GM12872 (cell line): ENCODE data around the gene GALM.

Experiments
- TF ChIP-seq, protein P1 (sequence below): IDR thresholded peaks from 3 replicates; pipeline ENCODE4 v1.5.1; 2011; ENCODE audit warnings: low read depth, mild to moderate bottlenecking, low read length, moderate library complexity; ENCODE audit not compliant: insufficient read depth

The GALM gene

DNA sequence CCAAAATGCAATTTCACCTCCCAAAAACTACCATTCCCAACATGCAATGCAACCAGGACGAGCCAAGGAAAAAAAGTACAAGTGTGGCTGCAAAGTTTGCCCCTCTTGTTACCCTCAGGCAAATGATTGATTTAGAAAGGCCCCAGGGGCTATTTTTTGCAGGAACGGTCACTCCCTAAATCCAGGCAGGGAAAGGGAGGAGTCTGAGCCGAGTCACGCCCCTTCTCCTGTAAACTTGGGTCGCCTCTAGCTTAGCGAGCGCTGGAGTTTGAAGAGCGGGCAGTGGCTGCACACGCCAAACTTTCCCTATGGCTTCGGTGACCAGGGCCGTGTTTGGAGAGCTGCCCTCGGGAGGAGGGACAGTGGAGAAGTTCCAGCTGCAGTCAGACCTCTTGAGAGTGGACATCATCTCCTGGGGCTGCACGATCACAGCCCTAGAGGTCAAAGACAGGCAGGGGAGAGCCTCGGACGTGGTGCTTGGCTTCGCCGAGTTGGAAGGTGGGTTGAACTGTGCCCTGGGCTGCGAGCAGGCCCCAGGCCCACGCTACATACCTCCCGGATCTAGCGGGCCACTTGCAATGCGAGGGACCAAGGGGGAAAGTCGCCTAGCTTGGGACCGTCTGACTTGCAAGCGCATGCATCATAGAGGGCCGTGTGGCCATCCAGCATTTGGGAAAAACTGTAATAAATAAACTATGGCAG lies at the start of gene GALM:
Gene GALM, plus strand, starts transcription at position 261 of the 702 bp plus-strand sequence. Its CDS starts 48 bp downstream, at position 309.
- TF ChIP-seq, protein P1, sequence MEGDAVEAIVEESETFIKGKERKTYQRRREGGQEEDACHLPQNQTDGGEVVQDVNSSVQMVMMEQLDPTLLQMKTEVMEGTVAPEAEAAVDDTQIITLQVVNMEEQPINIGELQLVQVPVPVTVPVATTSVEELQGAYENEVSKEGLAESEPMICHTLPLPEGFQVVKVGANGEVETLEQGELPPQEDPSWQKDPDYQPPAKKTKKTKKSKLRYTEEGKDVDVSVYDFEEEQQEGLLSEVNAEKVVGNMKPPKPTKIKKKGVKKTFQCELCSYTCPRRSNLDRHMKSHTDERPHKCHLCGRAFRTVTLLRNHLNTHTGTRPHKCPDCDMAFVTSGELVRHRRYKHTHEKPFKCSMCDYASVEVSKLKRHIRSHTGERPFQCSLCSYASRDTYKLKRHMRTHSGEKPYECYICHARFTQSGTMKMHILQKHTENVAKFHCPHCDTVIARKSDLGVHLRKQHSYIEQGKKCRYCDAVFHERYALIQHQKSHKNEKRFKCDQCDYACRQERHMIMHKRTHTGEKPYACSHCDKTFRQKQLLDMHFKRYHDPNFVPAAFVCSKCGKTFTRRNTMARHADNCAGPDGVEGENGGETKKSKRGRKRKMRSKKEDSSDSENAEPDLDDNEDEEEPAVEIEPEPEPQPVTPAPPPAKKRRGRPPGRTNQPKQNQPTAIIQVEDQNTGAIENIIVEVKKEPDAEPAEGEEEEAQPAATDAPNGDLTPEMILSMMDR, result no peak; the same call in 2 of the 3 replicates

DNA sequence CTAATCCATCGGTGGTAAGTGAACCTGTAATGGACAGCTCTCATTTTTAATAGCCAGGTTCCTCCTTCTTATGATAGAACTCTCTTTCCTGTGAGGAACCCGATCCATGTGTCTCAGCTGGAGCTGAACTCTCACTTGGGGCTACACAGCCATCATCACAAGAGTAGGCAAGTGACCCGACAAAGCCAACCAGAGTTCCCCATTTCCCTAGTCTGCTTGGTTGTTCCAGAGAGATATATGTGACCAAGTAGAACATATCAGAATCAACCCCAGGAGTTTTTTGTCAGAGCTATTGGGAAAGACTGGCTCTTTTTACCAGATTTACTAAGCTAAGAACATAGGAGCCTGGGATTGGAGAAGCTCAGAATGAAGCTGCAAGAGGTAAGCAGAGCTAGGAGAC lies 48.6 kb upstream of the GALM start:
- TF ChIP-seq, protein P1, result no peak

DNA sequence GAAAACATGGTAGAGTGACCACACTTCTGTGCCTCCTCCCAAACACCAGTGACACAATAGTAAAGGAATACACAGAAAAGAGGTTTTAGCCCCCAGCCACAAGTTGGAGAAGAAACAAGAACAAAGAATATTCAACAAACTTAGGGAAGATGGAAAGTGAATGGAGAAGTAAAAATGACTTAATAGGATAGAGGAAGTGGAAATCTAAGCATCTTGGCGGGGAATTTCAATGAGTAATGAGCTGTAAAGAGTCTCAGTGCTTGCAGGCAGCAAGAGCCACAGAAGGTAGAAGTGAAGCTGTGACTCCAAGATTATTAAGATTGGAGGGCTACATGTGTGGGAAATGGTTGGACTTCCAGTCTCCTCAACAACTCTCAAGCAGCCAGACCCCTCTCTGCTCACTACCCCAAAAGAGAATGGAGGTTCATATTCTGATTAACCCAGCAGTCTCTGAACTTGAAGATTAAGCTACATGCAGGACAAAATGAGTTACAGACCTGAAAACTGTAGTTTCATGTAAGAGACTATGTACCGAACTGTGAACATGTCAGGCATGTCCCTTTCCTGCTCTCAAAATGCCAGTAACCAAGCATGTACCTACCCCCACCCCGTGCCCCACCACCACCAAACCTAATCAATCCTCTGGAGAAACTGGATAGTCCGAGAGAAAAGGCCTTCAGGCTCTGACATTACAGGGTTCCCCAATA lies 46.3 kb upstream of the GALM start:
- TF ChIP-seq, protein P1, result no peak

DNA sequence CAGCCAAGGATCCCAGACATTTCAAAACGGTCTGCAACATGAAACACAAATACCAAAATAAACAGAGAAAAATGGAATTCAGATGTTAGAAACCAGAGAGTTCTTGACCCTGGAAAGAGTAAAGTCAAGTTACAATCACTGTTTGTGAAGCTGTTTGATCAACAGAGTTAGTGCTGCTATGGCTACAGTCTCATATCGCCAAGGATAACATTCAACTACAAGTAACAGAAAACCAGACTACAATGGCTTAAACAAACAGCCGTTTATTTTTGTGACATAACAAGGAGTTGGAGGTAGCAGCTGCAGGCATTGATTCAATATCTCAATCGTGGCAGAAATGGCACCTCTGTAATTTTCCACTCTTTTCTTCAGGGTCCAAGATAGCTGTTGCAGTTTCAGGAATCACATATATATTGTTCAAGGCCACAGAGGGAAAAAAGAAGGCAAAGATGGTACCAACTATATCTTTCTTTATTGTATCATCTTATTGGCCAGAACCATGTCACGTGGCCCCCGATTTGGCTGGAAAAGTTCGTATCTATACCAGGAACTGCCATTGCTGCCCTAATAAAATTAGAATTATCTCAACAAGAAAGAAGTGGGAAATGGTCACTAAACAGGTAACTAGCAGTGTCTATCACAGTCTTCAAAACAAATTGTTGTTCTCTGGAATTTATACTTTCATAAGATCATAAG lies 45.5 kb upstream of the GALM start:
- TF ChIP-seq, protein P1, result no peak

DNA sequence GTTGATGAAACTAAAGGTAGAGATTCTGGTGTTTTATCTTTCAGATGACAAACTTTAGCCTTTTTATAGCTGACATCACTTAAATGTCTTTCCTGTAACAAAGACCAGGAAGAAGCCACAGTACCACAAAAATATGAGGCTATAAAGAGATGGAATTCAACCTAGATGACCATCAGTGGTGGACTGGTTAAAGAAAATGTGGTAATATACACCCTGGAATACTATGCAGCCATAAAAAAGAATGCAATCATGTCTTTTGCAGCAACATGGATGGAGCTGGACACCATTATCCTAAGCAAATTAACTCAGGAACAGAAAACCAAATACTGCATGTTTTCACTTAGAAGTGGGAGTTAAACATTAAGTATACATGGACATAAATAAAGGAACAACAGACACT lies 44.9 kb upstream of the GALM start:
- TF ChIP-seq, protein P1, result no peak

DNA sequence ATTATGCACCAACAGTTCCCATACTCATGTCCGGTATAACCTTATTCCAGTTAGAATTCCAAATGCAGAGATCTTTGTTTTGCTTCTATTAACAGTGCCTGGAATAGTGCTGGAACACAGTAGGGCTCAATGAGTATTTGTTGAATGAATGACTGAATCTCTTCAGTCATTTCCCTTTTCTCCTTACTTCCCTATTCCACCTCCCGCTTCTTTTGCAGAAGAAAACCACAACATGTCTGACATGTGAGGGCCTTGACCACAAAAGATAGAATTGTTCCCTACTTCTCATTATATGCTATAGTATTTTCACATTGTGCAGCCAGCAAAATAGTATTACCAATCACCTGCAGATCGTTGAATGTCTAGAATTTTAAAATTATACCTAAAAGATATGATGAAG lies 43.7 kb upstream of the GALM start:
- TF ChIP-seq, protein P1, result no peak

DNA sequence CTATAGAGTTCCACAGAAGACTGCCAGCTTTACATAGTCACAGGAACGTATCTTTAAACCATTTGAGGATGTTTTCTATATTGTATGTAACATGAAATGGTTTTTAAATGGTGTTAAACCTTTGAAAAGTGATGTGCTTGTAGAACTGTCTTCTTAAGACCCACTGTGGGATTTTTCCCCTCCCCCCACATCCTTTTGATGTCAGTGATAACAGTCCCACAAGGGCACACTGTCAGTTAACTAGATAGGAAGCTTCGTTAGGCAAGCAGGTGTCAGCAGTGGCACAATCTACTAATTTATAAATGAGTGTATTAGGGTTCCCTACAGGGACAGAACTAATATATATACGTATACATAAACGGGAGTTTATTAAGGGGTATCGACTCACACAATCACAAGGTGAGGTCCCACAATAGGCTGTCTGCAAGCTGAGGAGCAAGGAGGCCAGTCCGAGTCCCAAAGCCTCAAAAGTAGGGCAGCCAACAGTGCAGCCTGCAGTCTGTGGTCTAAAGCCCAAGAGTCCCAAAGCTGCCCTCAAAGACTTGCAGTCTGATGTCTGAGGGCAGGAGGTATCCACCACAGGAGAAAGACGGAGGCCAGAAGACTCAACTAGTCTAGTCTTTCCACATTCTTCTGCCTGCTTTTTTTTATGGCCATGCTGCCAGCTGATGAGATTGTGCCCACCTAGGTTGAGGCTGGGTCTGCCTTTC lies 39.4 kb upstream of the GALM start:
- TF ChIP-seq, protein P1, result no peak
